DND-41 (cell line): ENCODE measurements around the gene TBC1D7.

ENCODE experiments used
- CTCF ChIP-seq: IDR thresholded peaks from 2 replicates; pipeline ENCODE4 v1.5.1; 2012; ENCODE audit warnings: borderline replicate concordance, low read length, moderate library complexity, mild to moderate bottlenecking; ENCODE audit not compliant: poor library complexity, severe bottlenecking; ENCODE audit errors: extremely low read depth
- EZH2 ChIP-seq: IDR thresholded peaks from 3 replicates; pipeline ENCODE4 v1.6.1; 2012; ENCODE audit warnings: borderline replicate concordance, low read depth, mild to moderate bottlenecking, moderate library complexity, low read length, inconsistent platforms; ENCODE audit not compliant: severe bottlenecking

GRCh38 chr6:13273202-13273930 lies 55.0 kb downstream of the TBC1D7 start:
- TF ChIP-seq CTCF (no peak), EZH2 (no peak)
